ENCODE results near the gene DAPK3.

The DAPK3 gene

DNA sequence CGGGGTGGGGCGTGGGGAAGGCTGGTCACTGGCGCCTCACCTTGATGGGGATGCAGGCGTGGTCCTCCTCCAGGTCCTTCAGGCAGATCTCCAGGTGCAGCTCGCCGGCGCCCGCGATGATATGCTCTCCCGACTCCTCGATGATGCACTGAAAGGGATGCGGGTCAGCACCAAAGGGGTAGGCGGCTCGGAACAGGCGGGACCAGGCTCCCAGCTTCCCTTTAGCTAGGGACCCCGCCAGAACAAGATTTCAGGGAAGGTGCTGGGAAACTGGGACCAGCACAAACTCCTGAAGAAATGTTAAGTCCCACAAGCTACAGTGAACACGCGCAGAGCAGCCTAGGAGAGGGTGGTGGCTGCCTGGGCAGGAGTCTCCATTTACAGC is 8.4 kb upstream of the DAPK3 start:
- TF ChIP-seq, protein P1, sequence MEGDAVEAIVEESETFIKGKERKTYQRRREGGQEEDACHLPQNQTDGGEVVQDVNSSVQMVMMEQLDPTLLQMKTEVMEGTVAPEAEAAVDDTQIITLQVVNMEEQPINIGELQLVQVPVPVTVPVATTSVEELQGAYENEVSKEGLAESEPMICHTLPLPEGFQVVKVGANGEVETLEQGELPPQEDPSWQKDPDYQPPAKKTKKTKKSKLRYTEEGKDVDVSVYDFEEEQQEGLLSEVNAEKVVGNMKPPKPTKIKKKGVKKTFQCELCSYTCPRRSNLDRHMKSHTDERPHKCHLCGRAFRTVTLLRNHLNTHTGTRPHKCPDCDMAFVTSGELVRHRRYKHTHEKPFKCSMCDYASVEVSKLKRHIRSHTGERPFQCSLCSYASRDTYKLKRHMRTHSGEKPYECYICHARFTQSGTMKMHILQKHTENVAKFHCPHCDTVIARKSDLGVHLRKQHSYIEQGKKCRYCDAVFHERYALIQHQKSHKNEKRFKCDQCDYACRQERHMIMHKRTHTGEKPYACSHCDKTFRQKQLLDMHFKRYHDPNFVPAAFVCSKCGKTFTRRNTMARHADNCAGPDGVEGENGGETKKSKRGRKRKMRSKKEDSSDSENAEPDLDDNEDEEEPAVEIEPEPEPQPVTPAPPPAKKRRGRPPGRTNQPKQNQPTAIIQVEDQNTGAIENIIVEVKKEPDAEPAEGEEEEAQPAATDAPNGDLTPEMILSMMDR (IDR thresholded peaks at IDR 0.05) = no peak
- no peak for TF ChIP-seq ZFX (IDR thresholded peaks at IDR 0.05; ENCODE audit: borderline replicate concordance)
- H3K27ac ChIP-seq = 0 out of 2 replicates have a peak overlapping the region, but pooled peaks have one; percentile 15

DNA sequence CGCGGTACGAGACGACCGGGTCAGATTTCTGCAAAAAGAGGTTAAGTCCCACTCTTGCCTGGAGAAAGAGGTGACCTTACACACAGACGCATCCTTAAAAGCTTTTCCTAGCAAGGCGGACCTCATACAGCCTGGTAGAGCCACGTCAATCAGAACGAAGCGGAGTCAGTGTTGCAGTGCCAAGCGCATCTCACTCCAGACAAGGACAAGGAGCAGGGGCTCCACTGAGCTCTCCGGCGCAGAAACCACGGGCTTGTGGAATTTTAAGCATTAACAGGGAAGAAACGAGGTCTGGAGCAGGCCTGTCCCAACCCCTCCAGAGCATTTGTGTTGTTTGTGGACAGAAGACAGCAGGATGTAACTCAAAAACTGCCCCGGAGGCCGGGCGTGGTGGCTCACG is 7.2 kb upstream of the DAPK3 start:
- TF ChIP-seq, protein P1 (IDR thresholded peaks at IDR 0.05) = no peak
- TF ChIP-seq ZFX (IDR thresholded peaks at IDR 0.05; ENCODE audit: borderline replicate concordance) = no peak
- H3K27ac ChIP-seq = peak overlapping the region; percentile 15; the same call in 1 of the 2 replicates

DNA sequence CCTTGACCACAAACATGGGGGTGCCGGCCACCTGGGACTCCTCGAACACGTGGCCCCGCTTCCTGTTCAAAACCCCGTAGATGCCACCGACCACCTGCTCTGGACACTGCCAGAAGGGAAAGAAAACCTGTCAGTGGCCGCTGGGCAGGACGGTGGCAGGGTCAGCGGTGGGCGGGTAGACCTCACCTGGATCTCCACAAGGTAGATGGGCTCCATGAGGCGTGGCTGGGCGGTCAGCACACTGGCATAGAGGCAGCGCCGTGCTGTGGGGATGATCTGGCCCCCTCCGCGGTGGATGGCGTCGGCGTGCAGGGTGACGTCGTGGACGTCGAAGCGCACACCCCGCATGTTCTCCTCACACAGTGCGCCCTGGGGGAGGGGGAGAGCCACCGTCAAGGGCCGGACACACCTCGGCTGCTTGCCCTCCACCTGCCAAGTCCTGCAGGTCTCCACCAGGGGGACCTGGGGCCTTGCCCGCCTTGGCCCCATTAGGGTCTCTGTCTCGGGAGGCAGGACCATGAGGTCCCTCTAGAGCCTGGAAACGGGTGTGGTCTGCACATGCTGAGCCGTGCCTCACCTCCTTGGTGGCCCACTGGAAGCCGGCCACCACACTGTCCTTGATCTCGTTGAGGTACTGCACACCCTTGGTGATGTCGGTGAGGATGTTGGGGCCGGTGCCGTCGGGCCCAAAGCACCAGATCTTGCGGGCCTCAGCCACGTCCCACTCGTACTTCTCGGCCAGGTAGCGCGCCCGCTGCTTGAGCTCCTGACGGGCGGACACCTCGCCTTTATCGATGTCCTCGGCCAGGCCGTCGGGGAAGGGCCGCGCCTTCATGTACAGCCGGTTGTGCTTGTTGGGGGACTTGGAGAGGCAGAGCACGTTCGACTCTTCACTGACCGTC is 6.6 kb upstream of the DAPK3 start:
- H3K27ac ChIP-seq = peak overlapping the region; percentile 15; the same call in 1 of the 2 replicates

DNA sequence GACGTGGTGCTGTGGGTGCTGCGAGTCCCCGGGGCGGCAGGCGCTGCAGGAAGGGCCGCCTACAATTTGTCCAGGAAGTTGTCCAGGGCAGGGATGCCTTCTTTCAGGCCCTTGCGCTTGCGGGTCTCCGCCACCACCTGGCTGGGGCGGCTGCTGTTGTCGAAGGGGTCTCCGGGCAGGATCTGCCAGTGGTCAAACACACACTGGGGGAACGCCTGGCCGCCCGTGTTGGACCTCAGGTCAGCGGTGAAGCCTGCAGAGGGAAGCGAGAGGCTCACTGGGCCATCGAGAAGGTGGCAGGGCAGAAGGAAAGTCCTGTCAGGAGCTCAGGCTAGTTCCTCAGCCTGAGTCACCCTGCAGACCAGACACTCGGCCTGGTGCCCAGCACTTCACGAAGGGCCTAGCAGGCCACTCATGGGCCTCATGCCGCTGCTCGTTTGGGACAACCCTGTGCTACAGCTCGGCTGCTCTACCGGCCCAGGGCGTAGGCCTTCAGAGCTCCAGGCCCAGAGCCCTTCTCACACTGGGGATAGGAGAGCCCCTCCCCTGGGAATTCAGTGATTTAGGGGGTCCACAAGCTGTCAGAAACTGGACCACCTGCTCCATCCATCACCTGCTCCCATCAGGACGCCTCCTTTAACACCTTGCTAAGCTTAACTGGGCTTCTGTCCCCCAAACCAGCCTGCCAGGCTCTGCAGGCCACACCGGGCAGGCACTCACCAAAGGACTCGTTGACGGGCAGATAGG is 5.8 kb upstream of the DAPK3 start:
- H3K27ac ChIP-seq = 0 out of 2 replicates have a peak overlapping the region, but pooled peaks have one; percentile 4
- TF ChIP-seq, protein P1 (IDR thresholded peaks at IDR 0.05) = no peak
- no peak for TF ChIP-seq ZFX (IDR thresholded peaks at IDR 0.05; ENCODE audit: borderline replicate concordance)

More for the DNA sequence above, 6.6 kb upstream of the DAPK3 start:
- no peak for TF ChIP-seq ZFX (IDR thresholded peaks at IDR 0.05; ENCODE audit: borderline replicate concordance)
- TF ChIP-seq, protein P1 (IDR thresholded peaks at IDR 0.05) = no peak

DNA sequence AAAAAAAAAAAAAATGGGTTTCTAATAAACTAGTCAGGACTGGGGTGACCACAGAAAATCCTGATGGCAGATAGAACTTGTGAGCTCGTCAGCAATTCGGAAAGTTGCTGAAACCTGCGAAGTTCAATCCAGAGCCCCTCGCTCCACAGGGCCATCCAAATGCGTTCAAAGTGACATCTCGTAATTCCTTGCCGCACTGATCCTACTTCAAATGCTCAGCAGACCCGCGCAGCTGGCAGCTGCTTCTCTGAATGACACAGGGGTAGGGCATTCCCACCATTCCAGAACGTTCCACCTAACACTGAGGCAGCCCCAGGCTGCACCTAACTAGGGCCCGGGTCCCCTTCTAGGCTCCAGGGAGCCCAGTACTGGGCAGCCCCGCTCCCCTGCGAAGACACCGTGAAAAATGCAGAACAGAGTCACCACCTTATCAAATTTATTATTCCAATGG is 4.8 kb upstream of the DAPK3 start:
- TF ChIP-seq, protein P1 (IDR thresholded peaks at IDR 0.05) = no peak
- TF ChIP-seq ZFX (IDR thresholded peaks at IDR 0.05; ENCODE audit: borderline replicate concordance) = no peak
- H3K27ac ChIP-seq = 0 out of 2 replicates have a peak overlapping the region, but pooled peaks have one; percentile 12

DNA sequence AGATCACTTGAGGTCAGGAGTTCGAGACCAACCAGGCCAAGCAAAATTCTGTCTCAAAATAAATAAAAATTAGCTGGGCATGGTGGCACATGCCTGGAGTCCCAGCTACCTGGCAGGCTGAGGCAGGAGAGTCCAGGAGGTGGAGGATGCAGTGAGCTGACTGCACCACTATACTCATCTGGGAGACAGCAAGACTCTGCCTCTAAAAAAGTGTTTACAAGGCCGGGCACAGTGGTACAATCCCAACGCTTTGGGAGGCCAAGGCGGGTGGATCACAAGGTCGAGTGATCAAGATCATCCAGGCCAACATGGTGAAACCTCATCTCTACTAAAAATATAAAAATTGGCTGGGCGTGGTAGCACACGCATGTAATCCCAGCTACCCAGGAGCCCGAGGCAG is 4.2 kb upstream of the DAPK3 start:
- H3K27ac ChIP-seq = 0 out of 2 replicates have a peak overlapping the region, but pooled peaks have one; percentile 12
- no peak for TF ChIP-seq ZFX (IDR thresholded peaks at IDR 0.05; ENCODE audit: borderline replicate concordance)
- TF ChIP-seq, protein P1 (IDR thresholded peaks at IDR 0.05) = no peak
